Right forelimb (tissue), 1 donor: ENCODE data around the gene FBLIM1.
"Not testable (repeated sequence)": the region's sequence is repeated elsewhere in the genome, so short reads cannot be mapped to it uniquely, and the experiment has no call there.

Experiments
- DNase-seq: peaks from one replicate; pipeline ENCODE4 v3.0.0-alpha.2; 2018

FBLIM1 gene

GRCh38 chr1:15770313-15770962, 11.8 kb downstream of the FBLIM1 start:
- DNase-seq = no peak

- no peak for DNase-seq
Measured at GRCh38 chr1:15771836-15772515, 13.4 kb downstream of the FBLIM1 start.

GRCh38 chr1:15775706-15776105, 17.1 kb downstream of the FBLIM1 start:
- no peak for DNase-seq

DNA sequence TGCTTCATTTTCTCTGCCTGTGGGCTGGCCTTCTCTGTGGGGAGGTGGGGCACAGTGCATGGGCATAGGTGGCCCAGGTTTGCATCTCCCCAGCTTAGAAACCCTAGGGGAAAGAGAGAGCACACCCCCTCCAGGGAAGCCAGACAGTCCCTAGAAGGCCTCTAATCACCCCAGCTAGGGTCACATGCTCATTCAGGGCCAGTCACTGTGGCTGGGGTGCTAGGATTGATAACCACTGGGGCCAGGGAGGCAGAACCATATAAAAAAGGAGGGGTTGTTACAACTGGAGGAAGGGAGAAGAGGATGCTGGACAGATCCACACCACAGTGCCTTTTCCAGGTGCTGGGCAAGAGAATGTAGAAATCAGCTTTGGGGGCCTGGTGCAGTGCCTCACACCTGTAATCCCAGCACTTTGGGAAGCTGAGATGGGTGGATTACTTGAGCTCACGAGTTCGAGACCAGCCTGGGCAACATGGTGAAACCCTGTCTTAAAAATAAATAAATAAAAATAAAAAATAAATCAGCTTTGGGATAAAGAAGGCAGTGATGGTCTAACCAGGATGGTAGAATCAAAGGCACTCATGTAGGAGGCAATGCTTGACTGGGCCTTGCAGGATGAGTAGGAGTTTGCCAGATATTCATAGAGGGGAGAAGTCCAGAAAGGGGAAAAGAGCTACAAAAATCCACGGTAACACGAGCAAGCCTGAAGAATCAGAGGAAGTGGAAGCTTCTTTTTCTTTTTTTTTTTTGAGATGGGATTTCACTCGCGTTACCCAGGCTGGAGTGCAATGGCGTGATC, 19.5 kb downstream of the FBLIM1 start:
- DNase-seq = no peak

GRCh38 chr1:15785683-15786082, 27.1 kb downstream of the FBLIM1 start:
- DNase-seq = no peak

GRCh38 chr1:15786581-15786980, 28.0 kb downstream of the FBLIM1 start:
- DNase-seq = no peak

- no peak for DNase-seq
Measured at GRCh38 chr1:15788624-15789301, 30.2 kb downstream of the FBLIM1 start.

DNA sequence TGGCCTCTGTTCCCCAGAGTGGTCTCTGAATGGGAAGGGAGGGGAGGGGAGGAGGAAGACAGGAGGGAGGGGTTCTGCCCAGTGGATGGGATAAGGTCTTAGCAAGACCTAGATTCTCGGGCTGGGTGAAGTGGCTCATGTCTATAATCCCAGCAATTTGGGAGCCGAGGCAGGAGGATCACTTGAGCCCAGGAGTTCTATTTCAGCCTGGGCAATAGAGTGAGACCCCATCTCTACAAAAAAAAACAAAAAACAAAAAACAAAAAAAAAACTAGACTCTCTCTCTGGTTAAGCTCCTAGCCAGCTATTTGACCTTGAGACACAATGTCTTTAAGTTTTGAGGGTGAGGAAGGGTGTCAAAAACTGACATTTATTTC, 37.5 kb downstream of the FBLIM1 start:
- DNase-seq = no peak

DNA sequence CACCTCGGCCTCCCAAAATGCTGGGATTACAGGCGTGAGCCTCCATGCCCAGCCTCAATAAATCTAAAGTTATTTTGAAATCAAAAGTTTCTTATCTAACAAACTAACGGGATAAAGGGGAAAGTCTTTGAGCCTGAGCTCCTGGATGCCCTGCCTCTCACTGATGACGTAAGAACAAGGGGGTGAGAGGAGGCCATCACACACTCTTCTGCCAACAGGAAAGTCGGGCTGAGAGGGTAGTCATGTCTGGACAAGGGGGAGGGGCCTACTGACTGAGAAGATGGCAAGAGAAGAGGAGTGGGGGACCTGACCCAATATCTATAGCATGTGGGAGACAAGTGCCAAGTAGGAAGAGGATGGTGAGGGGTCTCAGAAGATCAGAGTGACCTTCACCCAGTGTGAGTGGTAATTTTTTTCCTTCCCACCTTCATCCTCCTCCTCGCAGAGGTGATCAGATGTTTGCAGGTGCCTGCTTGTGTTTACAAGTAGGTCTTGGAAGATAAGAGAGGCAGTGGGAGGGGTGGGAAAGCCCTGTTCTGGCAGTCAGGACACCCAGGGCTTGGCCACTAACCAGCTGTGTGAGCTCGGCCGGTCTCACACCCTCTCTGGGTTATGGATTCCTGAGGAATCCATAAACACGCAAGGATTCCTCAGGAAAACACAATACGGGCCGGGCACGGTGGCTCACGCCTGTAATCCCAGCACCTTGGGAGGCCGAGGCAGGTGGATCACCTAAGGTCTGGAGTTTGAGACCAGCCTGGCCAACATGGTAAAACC, 39.2 kb downstream of the FBLIM1 start:
- DNase-seq = no peak

DNA sequence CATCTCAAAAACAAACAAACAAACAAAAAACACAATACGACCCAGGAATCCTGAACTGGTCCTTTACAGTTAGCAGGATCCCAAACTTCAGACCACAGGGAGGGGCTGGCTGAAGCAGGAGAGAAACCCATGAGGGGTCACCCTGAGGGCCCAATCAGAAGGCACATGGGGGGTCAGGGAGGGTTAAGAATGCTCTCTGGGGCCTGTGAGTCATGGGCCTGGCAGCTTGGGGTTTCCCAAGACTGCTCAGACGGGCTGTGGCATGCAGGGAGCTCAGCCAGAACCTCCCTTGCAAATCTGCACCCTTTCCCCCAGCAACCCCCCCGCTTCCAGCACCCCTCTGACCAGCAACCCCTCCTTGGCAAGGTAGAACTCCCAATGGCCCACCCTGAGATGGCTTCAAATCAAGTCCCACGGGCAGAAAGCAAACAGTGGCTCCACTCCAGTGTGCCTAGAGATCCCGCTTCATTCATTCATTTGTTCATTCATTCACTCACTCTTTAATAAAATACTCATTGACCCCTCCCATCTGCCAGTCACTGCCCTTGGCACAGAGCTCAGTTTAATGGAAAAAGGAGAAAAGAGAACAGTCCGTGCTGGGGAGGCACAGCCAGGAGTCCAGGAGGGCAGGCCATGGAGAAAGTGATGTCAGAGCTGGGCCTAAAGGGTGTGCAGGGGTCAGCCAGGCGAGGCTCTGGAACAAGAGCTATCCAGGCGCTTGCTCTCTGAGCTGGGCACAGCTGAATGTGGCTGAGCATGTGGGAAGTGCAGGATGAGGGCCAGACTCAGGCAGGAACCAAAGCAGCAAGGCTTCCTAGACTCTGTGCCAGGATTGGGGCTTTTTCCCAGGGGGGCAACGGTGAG, 40.6 kb downstream of the FBLIM1 start:
- no peak for DNase-seq

DNA sequence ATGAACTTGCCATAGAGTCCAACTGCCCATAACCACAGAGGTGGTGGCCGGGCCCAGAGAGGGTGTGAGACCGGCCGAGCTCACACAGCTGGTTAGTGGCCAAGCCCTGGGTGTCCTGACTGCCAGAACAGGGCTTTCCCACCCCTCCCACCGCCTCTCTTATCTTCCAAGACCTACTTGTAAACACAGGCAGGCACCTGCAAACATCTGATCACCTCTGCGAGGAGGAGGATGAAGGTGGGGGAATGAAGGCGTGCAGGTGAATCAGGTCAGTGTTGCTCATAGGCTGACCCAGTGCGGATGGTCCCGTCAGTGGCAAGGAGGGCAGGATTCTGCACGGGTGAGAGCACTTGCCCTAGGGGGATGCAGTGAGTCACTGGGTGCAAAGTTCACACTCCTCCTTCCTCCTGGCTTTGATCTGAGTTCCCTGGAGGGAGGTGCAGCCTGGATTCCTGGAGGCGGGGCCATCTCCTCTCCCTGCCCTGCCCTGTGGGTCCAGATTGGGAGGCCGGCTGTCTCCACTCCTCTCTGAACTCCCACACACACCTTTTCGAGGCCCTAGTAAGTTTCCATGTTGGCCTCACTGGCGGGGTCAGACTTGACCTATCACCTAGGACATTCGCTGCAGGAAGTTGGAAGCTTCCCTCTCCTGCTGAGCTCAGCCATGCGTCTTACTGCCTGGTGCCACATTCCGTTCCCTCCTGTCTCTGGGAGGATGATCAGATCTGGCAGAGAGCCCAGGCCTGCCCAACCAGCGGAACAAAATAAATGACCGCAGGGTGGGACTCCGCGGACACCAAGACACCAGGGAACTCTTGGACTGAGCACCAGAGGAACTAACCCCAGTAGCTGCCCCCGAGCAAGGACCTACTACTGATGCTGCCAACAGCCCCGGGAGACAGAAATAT, 41.6 kb downstream of the FBLIM1 start:
- no peak for DNase-seq

DNA sequence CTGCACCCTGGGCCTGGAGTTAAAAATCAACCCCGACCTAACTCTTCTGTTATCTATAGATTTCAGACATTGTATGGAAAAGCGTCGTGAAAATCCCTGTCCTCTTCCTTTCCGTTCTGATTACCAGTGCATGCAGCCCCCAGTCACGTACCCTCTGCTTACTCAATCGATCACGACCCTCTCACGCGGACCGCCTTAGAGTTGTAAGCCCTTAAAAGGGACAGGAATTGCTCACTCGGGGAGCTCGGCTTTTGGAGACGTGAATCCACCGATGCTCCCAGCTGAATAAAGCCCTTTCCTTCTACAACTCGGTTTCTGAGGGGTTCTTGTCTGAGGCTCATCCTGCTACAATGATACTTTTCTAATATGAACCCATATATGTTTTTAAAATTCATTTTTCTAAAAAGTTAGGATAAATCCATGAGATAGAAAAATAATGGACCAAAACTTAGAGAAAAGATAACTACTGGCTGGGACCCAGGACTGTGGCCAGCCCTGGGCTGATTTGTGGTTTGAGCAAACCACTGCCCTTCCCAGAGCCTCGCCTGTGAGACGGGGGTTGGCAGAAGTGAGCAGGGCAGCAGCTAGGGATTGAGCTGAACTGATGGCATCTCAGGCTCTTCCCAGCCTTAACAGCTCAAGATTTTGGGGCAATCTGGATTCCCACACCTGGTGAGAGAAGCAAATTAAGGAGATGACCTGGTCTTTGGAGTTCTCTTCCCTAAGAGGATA, 43.8 kb downstream of the FBLIM1 start:
- no peak for DNase-seq

DNA sequence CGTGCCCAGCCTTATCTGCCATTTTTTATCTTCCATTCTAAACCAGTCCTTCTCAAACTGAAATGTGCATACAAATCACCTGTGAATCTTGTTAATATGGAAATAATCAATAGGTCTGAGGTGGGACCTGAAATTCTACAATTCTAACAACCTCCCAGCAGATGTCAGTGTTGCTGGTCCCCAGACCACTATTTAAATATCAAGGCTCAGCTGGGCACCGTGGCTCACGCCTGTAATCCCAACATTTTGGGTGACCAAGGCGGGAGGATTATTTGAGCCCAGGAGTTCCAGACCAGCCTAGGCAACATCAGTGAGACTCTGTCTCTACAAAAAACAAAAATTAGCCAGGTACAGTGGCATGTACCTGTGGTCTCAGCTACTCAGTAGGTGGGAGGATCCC, 44.8 kb downstream of the FBLIM1 start:
- DNase-seq = no peak

DNA sequence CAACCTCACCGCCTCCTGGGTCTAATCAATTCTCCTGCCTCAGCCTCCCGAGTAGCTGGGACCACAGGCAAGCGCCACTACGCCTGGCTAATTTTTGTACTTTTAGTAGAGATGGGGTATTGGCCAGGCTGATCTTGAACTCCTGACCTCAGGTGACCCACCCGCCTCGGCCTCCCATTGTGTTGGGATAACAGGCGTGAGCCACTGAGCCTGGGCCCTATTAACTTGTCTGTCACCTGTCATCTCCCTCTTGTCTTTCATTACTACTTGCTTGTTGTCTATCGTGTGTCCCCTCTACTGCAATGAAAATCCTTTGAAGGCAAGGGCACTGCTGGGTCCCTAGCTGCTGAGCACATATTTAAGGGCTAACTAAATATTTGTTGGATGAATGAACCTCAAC, 45.5 kb downstream of the FBLIM1 start:
- DNase-seq = no peak

DNA sequence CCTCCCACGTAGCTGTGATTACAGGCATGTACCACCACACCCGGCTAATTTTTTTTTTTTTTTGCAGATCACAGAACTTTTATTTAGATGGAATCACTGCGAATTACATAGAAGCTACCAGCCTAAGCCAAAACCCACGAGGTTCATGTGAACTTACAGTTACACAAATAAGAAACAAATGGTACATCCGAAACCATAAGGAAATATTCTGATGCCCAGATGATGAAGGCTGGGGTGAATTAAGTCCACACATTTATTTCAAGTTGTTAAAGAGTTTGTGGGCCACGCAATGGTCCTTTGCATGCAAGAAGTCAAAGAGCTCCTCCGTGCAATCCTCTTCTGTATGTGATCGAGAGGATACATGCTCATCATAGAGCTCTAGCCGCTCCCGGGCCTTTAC, 48.5 kb downstream of the FBLIM1 start:
- no peak for DNase-seq

- not testable (repeated sequence) for DNase-seq
Measured at GRCh38 chr1:15807549-15807948, 49.0 kb downstream of the FBLIM1 start, which contains the start of gene UQCRHL. UQCRHL (minus strand) TSS chr1:15807649; CDS start chr1:15807649, 0 bp downstream.

- no peak for DNase-seq
Measured at GRCh38 chr1:15808955-15809354, 50.4 kb downstream of the FBLIM1 start.

DNA sequence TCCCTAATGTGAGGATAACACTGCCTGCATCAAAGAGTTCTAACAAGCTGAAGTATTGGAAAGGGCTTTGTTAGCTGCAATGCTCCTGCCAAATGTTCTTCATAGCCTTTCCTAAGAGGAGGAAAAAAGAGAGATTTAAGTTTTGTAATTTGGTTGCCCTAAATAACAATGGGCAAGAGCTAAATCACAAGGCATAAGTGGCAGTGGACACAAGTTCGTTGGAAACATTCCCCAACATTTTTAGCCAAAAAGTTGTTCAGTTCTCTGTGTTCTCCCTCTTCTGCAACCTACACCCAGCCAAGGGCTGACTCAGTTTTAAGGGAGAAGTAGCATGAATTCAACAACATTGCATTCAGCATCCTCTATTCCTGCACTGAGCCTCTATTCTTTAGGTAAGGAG, 51.5 kb downstream of the FBLIM1 start:
- no peak for DNase-seq

GRCh38 chr1:15816674-15817073, 58.1 kb downstream of the FBLIM1 start:
- no peak for DNase-seq

DNA sequence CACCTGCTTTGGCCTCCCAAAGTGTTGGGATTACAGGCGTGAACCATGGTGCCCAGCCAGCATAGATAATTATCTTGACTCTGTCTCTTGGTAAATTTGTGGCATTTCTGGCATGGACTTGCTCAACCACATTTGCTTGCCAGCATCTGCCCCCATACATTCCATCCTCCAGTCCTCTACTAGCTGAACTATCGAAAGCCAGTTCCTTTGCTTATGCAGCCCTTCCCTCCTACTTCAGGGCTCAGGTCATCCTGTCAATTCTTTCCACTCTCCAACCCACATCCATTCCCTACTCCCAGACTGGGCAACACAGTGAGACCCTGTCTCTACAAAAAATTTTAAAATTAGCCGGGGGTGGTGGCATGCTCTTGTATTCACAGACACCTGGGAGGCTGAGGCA, 61.9 kb downstream of the FBLIM1 start:
- no peak for DNase-seq
